HG03280 (cell line): ENCODE results near the gene FIZ1.

Experiments
- ATAC-seq: cut with Tn5 transposase; IDR thresholded peaks from one replicate; pipeline ENCODE4 v1.9.1; 2021; ENCODE audit warnings: mild to moderate bottlenecking, moderate library complexity; ENCODE audit not compliant: unreplicated experiment

FIZ1 gene

GRCh38 chr19:55614711-55615542 lies 15.6 kb upstream of the FIZ1 start:
- no peak for ATAC-seq

- no peak for ATAC-seq
Measured at GRCh38 chr19:55613930-55614710, 14.8 kb upstream of the FIZ1 start.

GRCh38 chr19:55613396-55613795 lies 14.1 kb upstream of the FIZ1 start:
- ATAC-seq = no peak

- no peak for ATAC-seq
Measured at GRCh38 chr19:55611983-55612645, 12.8 kb upstream of the FIZ1 start.

- no peak for ATAC-seq
Measured at GRCh38 chr19:55611300-55611982, 12.1 kb upstream of the FIZ1 start.

- ATAC-seq = no peak
Measured at GRCh38 chr19:55609326-55609725, 10.0 kb upstream of the FIZ1 start.

- no peak for ATAC-seq
Measured at GRCh38 chr19:55606817-55607216, 7.5 kb upstream of the FIZ1 start.

- no peak for ATAC-seq
Measured at GRCh38 chr19:55606471-55606787, 7.1 kb upstream of the FIZ1 start.

GRCh38 chr19:55605637-55606470 lies 6.5 kb upstream of the FIZ1 start, which contains the start of gene ZNF865:
Gene ZNF865, plus strand, starts transcription at chr19:55605647. Its CDS starts 7,972 bp downstream, at chr19:55613619.
- ATAC-seq = peak; percentile 27

GRCh38 chr19:55605207-55605636 lies 5.9 kb upstream of the FIZ1 start:
- ATAC-seq = peak; percentile 79

GRCh38 chr19:55603581-55604292 lies 4.4 kb upstream of the FIZ1 start:
- no peak for ATAC-seq

GRCh38 chr19:55603115-55603514 lies 3.8 kb upstream of the FIZ1 start:
- no peak for ATAC-seq

- ATAC-seq = no peak
Measured at GRCh38 chr19:55602104-55603001, 3.0 kb upstream of the FIZ1 start.

- ATAC-seq = no peak
Measured at GRCh38 chr19:55601084-55601483, 1.8 kb upstream of the FIZ1 start.

- ATAC-seq = no peak
Measured at GRCh38 chr19:55600662-55601028, 1.3 kb upstream of the FIZ1 start.

GRCh38 chr19:55599842-55600661 lies 735 bp upstream of the FIZ1 start, which contains the start of gene ZNF524:
Gene ZNF524, plus strand, starts transcription at chr19:55600288. Its CDS starts 1,825 bp downstream, at chr19:55602113.
- peak; percentile 45 for ATAC-seq

- peak; percentile 56 for ATAC-seq
Measured at GRCh38 chr19:55598719-55599467, 424 bp downstream of the FIZ1 start.
